ENCODE data around the gene TTBK1.
A peak's percentile ranks its signal among the peaks of the same experiment; 100 is the strongest.

DNA sequence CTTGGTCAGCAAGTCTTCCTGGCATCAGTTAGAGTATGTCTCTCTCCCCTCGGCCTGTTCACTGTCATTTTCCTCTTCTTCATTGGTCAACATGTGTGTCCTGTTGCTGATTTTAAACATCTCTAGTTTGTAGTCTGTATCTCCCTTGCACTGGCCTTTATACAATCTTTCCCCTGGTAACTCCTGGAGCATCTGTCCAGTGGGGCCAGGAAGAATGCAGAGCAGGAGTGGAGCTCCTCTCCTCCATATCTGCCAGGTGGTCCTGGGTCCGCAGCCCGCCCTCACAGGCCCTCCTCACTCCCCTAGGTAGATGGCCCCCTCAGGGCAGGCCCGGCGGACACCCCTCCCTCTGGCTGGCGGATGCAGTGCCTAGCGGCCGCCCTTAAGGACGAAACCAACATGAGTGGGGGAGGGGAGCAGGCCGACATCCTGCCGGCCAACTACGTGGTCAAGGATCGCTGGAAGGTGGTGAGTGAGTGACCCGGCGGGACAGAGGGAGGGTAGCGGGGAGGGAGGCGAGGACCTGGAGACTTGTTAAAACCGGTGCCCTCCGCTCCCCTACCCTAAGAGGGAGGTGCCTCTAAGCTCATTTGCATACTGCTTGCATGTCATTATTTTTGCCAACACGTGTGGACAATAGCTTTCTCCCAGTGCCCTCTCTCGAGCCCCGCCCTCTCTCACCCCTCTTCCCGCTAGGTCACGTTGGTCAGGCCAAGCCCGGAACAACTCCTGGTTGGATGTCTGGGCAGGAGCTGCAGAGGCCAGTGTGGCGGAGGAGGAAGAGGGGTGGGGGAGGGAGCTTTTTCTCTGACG is 3.2 kb downstream of the TTBK1 start:
- TF ChIP-seq POLR2A (IDR thresholded peaks at IDR 0.05; ENCODE audit: low read depth, low read length) (no peak), TAF1 (IDR thresholded peaks at IDR 0.05; ENCODE audit: low read depth, low read length) (no peak), POLR2AphosphoS5 (IDR thresholded peaks at IDR 0.05; ENCODE audit: low read depth, low read length) (no peak), PAX5 (IDR thresholded peaks at IDR 0.05; ENCODE audit: insufficient read depth, low read length, severe bottlenecking) (no peak), POU2F2 (IDR thresholded peaks at IDR 0.05; ENCODE audit: low read depth, low read length) (peak; percentile 94)
